ENCODE results near the gene ARAF.
A peak's percentile ranks its signal among the peaks of the same experiment; 100 is the strongest.

The ARAF gene

GRCh38 chrX:47564438-47565085 lies 3.6 kb downstream of the ARAF start:
- DNase-seq (ENCODE audit: low spot score): no peak

- DNase-seq (ENCODE audit: low spot score): no peak
These were observed 5.8 kb downstream of the ARAF start for GRCh38 chrX:47566841-47567240.

GRCh38 chrX:47568656-47569295 lies 7.8 kb downstream of the ARAF start:
- DNase-seq (ENCODE audit: low spot score): no peak

- no peak for DNase-seq (ENCODE audit: low spot score)
These were observed 9.8 kb downstream of the ARAF start for GRCh38 chrX:47570794-47571193.

GRCh38 chrX:47571215-47571614 lies 10.2 kb downstream of the ARAF start:
- DNase-seq (ENCODE audit: low spot score): no peak

- DNase-seq (ENCODE audit: low spot score): no peak
These were observed 10.9 kb downstream of the ARAF start for GRCh38 chrX:47571896-47572295.

- DNase-seq (ENCODE audit: low spot score): no peak
These were observed 11.9 kb downstream of the ARAF start for GRCh38 chrX:47572773-47573340.

- DNase-seq (ENCODE audit: low spot score): no peak
These were observed 12.5 kb downstream of the ARAF start for GRCh38 chrX:47573341-47574075.

- DNase-seq (ENCODE audit: low spot score): no peak
These were observed 13.1 kb downstream of the ARAF start for GRCh38 chrX:47574076-47574546.

GRCh38 chrX:47574547-47575301 lies 13.7 kb downstream of the ARAF start:
- no peak for DNase-seq (ENCODE audit: low spot score)

GRCh38 chrX:47576021-47576898 lies 15.3 kb downstream of the ARAF start:
- DNase-seq (ENCODE audit: low spot score): no peak

- DNase-seq (ENCODE audit: low spot score): no peak
These were observed 16.4 kb downstream of the ARAF start for GRCh38 chrX:47577424-47577823.

- no peak for DNase-seq (ENCODE audit: low spot score)
These were observed 16.9 kb downstream of the ARAF start for GRCh38 chrX:47577901-47578300.

GRCh38 chrX:47578692-47579091 lies 17.7 kb downstream of the ARAF start:
- no peak for DNase-seq (ENCODE audit: low spot score)

- no peak for DNase-seq (ENCODE audit: low spot score)
These were observed 18.5 kb downstream of the ARAF start for GRCh38 chrX:47579537-47579936.

- peak; percentile 79 for DNase-seq (ENCODE audit: low spot score)
These were observed 21.0 kb downstream of the ARAF start, which contains the start of gene TIMP1 for GRCh38 chrX:47581731-47582647. TSS of gene TIMP1 (plus strand) at chrX:47582436. CDS start at chrX:47583416, 980 bp downstream.

- no peak for DNase-seq (ENCODE audit: low spot score)
These were observed 22.3 kb downstream of the ARAF start for GRCh38 chrX:47583240-47583861.

- DNase-seq (ENCODE audit: low spot score): no peak
These were observed 23.7 kb downstream of the ARAF start for GRCh38 chrX:47584714-47585113.

GRCh38 chrX:47585273-47585672 lies 24.3 kb downstream of the ARAF start:
- no peak for DNase-seq (ENCODE audit: low spot score)

Measured in kidney capillary endothelial cell (primary cell).